ENCODE results near the gene TRA2B.
A peak's percentile ranks its signal among the peaks of the same experiment; 100 is the strongest.

Gene TRA2B

GRCh38 chr3:185949515-185949914 lies 11.7 kb upstream of the TRA2B start:
- no peak for DNase-seq

GRCh38 chr3:185948292-185948691 lies 10.5 kb upstream of the TRA2B start:
- DNase-seq, result no peak

- DNase-seq, result no peak
Observed at GRCh38 chr3:185943760-185944106, 5.9 kb upstream of the TRA2B start.

- DNase-seq, result peak; percentile 74
Observed at GRCh38 chr3:185942907-185943759, 5.3 kb upstream of the TRA2B start.

- no peak for DNase-seq
Observed at GRCh38 chr3:185942396-185942795, 4.6 kb upstream of the TRA2B start.

DNA sequence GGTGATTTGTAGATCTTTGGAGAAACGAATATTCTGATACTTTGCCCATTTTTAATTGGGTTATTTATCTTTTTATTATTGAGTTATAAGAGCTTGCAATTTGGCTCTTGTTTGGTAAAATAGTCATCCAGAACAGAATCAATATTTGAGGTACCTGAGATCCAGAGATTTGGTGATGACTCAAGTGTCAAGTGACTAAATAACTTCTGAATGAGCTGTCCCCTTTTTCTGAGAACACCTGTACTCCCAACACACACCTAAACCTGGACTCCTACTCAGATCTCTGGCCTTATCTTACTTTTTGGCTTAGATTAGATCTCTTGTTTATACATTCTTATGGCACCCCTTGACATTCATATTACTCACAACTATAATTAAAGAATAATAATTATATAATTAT lies 3.1 kb upstream of the TRA2B start:
- DNase-seq, result no peak

DNA sequence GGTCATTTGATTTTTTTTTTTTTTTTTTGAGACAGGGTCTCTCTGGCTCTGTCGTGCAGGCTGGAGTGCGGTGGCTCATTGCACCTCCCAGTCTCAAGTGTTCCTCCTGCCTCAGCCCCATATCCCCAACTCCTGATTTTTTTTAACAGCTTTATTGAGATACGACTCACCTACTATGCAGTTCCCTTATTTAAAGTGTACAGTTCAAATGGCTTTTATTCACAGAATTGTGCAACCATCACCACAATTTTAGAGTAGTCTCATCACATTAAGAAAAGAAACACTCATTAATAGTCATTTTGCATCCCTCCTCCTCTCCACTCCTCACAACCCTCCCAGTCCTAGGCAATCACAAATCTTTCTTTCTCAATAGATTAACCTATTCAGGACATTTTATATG lies 1.9 kb upstream of the TRA2B start:
- DNase-seq, result no peak

DNA sequence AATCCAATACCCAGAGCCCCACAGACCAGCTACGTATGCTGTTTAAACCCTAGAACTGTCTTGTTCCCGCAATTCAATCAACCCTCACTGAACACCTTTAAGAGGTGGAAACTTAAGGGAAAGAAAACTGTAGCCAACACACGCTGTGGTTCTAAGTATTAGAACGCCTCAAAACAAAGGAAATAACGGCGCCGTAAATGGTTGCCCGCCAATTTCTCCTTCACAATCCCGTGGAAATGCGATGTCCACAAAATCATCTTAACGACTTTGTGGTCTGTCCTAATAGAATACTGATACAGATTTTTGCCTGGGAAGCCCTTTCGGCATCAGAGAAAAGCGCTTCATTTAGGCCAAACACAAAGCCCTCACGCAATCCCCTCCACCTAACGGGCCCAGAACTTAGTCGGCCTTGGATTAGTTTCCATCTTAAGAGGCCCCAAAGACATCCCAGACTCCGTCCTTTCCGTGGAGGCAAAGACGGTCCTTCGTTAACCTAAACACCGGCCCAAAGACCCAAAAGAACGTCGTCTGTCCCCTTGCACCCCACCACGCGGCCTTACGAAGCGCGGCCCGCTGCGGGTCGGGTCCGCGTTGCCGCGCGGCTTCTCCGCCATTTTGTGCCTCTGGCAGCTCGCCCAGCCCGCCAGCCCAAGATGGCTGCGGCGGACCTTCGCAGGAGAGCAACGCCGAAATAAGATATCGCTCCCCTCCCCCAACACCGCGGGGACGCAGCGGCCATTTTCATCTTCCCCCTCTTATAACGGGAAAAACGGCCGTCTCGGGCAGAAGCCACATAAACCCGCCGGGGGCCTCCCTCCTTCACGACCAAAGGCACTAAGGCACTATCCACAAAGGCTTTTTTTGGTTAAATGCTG lies 763 bp downstream of the TRA2B start:
- DNase-seq, result peak; percentile 73

DNA sequence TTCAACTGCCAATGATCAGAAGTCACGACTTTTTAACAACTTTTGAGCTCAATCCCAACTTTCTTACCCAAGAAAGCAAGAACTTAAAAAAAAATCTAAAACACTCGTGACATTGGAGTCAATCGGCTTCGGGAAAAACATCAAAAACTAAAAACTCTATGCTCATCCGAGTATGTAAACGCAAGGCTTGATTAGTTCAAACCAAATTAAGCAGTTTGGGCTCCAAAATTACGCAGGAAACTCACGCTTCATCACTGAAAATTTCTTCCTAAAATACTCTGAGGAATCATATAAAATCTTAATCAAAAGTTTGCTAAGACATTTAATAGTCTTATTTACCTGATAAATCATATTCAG lies 1.6 kb downstream of the TRA2B start:
- no peak for DNase-seq

DNA sequence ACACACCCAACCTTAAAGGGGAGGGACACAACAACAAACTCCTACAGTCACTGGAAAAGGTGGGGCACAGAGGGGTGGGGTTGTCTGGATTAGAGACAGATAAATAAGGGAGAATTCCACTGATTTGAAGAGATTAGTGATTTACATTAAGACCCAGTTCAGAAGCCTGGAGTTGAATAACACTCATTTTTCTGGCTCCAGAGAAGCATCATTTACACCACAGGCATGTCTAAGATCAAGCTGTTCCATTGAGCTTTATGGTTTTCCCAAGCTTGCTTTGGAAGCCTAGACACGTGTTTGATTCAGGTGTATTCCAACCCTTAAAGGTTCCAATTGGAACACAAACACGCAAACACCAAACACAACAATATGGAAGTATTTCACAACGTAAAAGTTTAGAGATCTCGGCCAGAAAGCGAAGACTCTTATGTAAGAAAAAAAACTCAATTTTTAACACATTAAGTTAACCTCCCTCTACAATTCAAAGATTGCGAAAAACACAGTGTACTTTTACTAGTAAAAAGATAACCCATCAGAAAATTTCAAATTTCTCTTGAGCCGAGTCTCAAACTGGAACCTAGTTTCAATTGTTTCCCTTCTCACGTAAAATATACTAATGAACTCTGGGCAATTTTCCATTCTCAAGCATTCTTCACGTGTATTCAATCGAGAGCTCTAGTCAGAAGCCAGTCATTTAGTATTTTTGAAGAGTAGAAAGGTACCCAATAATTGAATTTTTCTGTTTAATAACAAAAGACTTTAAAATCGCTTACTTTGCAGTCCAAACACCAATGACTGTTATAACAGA lies 2.1 kb downstream of the TRA2B start:
- no peak for DNase-seq

DNA sequence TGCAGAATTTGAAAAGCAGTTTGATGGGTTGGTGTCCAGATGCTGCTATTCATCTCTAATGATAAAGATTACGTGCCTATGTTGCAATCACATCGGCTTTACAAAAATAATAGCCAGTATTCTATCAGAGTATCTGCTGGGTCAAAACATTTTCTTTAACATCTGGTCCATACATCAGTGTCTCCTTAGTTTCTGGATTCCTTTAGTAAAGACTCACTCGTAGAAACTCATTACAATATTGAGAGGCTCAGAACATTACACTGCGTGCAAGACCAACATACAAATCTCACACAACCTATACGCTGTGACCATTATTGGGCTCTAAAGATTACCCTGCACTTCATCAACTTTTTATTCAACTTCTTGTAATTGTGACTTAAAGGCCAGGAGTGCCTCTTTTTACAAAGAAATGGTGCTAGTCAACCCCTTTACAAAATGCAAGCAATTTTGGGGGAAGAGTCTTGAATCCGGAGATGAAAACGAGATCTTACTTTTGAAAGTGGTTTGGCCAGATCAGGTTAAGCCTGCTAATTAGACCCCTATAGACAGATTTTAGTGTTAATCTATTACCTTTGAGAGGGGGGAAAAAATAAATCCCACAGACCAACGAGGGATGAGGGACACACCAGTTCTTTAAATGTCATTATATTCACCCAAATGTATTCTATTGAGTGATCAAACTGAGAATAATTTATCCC lies 2.9 kb downstream of the TRA2B start:
- no peak for DNase-seq

DNA sequence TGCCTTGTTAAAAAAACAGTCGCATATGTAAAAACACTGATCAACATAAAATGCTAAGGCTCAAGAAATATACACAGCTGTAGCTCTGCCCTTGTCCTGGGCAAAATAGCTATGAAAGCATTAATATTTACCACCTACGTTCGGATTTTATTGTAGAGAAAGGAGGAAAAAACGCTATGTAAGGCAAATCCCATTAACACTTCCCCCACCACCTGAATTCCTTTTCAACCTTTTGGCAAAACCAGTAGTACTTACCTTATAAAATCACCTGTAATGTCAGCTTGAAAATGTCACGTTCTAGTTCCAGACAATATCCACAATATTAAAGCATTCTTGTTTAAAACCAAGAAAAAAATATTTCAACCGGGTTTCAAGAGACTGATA lies 3.6 kb downstream of the TRA2B start:
- DNase-seq, result no peak

DNA sequence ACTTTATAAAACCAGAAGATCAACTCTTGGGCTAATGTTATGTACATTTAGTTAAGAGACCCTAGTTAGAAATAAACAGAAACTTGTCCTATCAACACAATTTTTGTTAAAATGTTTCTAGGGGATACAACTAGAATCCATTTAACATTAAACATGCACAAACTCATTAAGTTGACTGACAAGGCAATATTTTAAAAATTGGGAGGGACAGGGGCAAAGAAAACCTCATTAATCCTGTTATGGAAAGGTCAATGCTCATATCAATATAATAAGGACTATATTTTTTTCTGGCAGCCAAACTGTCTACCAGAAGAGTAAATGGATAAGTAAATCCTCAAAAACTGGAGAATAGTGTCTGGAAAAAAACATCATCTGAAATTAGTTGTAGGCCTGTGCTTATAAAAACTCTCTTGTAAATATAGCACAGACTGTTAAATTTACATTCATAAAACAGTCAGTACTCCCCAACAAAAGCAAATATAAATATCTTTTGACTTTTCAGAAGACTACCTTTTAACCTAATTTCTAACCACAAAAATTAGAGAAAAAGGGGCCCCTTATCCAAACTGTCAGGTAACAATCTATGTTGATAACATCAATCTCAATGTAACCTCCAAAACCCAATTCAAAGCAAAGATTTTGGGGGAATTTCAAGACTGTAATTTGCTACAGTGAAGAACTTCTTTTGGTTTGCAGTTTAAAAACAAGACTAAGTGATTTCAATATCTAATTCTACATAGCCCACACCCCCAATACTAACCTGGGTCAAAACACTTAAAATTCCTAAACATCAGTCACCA lies 4.2 kb downstream of the TRA2B start:
- DNase-seq, result no peak

GRCh38 chr3:185931777-185932612 lies 5.8 kb downstream of the TRA2B start:
- no peak for DNase-seq

DNA sequence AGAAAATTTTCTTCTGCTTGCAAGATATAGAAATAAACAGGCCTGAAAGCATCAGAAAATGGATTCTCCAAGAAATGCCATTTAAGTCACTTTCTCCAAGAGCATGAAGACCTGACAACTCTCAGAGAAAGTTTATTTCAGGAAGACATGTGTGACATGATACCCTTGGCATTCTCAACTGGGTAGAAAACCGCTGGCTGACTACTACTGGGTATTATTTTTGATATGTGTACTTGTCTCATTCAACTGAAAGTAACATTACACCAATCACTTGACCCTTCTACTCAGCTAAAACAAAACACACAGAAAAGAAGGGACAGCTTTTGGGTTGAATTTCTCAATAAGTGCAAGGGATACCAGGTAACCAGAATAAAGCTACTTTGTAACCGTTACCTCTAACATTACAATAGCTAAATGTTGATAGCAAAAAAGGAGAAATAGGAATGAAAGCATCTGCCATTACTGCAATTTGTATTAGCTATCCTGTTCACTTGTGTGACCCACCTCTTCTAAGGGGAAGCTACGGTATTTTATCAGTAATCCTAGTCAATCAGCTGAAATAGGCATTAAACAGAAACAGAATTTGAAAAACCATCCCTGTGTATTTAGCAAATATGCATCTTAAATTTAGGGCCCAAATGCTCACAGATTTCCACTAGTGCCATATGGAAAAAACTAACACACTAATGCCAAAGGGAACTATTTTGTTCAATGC lies 7.3 kb downstream of the TRA2B start:
- no peak for DNase-seq

- no peak for DNase-seq
Observed at GRCh38 chr3:185929192-185930151, 8.3 kb downstream of the TRA2B start.

DNA sequence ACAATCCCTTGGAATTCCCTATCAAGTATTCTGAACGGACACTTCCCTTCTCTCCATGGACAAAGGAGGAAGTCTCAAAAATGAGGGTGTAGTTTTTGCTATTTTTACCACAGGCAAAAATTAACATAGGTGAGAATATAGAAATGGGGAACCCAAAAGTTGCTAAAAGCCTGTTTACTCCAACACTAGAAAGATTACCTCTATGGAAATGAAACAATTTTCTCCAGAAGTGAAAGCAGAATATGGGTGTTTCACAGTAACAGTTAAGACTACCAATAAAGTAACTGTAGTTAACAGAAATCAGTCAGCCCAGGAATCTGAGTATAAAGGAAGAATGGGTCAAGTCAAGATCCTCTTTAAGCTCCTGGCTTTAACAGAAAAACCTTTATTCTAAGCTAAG lies 9.3 kb downstream of the TRA2B start:
- DNase-seq, result no peak

DNA sequence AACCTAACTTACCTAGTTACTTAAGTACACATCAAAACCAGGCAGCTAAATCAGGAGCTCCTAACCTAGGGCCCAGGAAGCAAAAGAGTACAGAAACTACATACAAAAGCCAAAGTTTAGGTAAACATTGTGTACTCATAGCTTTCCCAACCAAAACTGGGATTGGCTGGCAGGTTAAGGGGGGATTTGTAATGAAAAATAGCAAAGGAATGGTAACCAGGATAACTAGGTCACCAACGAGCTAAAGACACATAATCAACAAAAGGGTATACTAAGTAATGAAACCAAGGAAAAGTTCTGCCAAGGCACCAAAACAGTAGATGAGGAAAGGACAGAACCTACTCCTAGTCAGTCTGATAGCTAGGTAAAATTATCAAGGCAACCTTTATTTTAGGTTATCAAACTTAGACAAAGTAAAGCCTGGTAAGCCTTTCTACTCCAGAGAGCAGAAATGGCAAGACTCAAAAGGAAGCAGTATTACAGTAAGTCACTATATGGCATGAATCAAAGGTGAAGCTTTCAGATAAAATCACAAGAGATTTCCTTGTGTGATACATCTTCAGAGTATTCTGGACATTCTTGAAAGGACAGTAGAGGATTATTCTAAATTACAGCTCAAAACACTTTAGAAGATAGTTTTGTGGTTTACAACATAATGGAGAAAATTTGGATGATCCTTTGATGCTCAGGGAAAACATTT lies 10.2 kb downstream of the TRA2B start:
- DNase-seq, result no peak
